SK-N-SH (cell line): Measurements from ENCODE around the gene IL4.

Experiments used
- CTCF ChIP-seq: fragments of 200-600 bp; sonication (generic); IDR thresholded peaks from 2 replicates; pipeline ENCODE4 v1.6.1; 2017; ENCODE audit warnings: antibody characterized with exemption, mild to moderate bottlenecking, moderate library complexity
- EP300 ChIP-seq, 2 experiments: IDR thresholded peaks; 2 replicates each; pipeline versions ENCODE4 v1.4.0 to v1.6.1; 2012; ENCODE audit warnings: borderline replicate concordance in 1 of 2, low read depth in 1 of 2, low read length in 1 of 2
- JUND ChIP-seq: IDR thresholded peaks from 2 replicates; pipeline ENCODE4 v1.4.0; 2012
- MXI1 ChIP-seq: IDR thresholded peaks from 2 replicates; pipeline ENCODE4 v1.6.1; 2012; ENCODE audit warnings: mild to moderate bottlenecking, low read depth, low read length, improper control_type of control experiment
- NFIC ChIP-seq: IDR thresholded peaks from 2 replicates; pipeline ENCODE4 v1.4.0; 2012; ENCODE audit warnings: borderline replicate concordance
- POLR2AphosphoS5 ChIP-seq: IDR thresholded peaks from 2 replicates; pipeline ENCODE4 v1.6.1; 2012; ENCODE audit warnings: low read depth, low read length
- REST ChIP-seq: IDR thresholded peaks from 2 replicates; pipeline ENCODE4 v1.6.1; 2012; ENCODE audit warnings: mild to moderate bottlenecking, low read depth, low read length, moderate library complexity
- SIN3A ChIP-seq: IDR thresholded peaks from 2 replicates; pipeline ENCODE4 v1.6.1; 2012; ENCODE audit warnings: low read depth, mild to moderate bottlenecking, low read length, moderate library complexity, borderline replicate concordance

GRCh38 chr5:132661231-132662003 lies 12.4 kb upstream of the IL4 start:
- TF ChIP-seq JUND (no peak), EP300 (IDR thresholded peaks at IDR 0.05; ENCODE audit: borderline replicate concordance in 1 of 2, low read depth in 1 of 2, low read length in 1 of 2) (no peak), MXI1 (no peak), CTCF (0 out of 2 replicates have a peak, but pooled peaks have one; percentile 8), NFIC (no peak), POLR2AphosphoS5 (no peak), SIN3A (no peak), REST (no peak)
